Ureter (tissue), 1 donor: ENCODE measurements around the gene TXNDC2. TPM values are rescaled to one million over a fixed set of nuclear protein-coding genes. Genes with fewer than 3 reads are reported as not detected.

Source experiments
- DNase-seq: peaks from one replicate; pipeline ENCODE4 v3.0.0-alpha.2; 2020; ENCODE audit warnings: low spot score
- total RNA-seq: library from RNA; stranded (reverse); gene quantifications from one replicate; pipeline ENCODE4 v1.2.4, GENCODE V29; 2023
- donor health status: DM: yes; HTN: yes; CAD: no.

TXNDC2 gene
- total RNA-seq, 1 donor from 2014 or later = 0.21 TPM

GRCh38 chr18:9913151-9913525 lies 27.4 kb downstream of the TXNDC2 start:
- DNase-seq = no peak

GRCh38 chr18:9913526-9914333 lies 28.0 kb downstream of the TXNDC2 start, which contains the start of gene VAPA:
TSS of gene VAPA (plus strand) at chr18:9914016. CDS start at chr18:9914257, 241 bp downstream.
- peak; percentile 94 for DNase-seq

DNA sequence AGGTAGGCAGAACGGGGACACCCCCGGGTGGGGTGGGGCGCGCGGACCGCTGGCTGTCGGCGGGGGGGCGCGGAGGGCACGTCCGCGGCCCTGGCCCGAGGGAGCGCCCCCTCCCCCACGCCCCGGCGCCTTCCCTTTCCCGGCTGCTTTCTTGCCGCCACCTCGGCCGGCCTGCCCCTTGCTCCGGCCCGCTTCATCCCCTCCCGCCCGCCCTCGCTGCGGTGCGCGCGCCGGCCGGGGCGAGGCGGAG lies 28.5 kb downstream of the TXNDC2 start:
- DNase-seq = no peak

GRCh38 chr18:9914584-9915290 lies 29.0 kb downstream of the TXNDC2 start:
- DNase-seq = peak; percentile 70

DNA sequence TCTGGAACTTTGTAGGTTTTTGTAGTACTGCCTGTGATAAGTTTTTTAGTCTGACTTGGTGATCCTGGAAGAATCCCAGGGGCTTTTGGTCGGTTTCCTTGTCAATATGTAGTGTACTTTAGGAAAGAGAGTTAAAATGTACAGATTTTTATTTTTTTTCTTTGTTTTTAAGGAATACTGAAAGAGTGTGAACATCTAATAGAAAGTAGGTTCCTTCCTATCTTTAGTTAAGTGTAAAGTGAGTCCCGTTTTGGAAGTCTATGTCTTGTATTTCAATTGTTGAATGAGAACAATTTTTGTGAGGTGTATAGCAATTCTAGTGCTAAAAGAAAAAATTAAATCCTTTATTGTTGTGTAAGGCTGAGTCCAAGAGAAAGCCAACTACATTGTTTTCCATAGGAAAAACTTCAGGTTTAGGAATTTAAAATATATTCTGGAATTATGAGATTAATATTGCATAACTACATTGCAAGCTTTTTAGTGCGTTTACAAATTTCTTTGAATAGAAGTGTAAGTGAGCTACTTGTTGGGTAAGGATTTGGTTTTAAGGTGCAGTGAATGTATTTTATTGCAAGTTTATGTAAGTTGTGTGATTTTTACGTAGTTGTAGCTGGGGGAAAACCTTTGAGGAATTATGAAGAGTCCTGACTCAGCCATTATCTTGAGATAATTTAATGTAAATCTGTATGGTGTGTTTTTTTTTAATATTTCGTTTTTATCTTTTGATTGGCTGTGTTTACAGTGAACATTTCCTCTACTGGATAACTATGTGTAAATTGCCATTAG lies 29.7 kb downstream of the TXNDC2 start:
- no peak for DNase-seq

GRCh38 chr18:9916077-9916639 lies 30.4 kb downstream of the TXNDC2 start:
- no peak for DNase-seq

DNA sequence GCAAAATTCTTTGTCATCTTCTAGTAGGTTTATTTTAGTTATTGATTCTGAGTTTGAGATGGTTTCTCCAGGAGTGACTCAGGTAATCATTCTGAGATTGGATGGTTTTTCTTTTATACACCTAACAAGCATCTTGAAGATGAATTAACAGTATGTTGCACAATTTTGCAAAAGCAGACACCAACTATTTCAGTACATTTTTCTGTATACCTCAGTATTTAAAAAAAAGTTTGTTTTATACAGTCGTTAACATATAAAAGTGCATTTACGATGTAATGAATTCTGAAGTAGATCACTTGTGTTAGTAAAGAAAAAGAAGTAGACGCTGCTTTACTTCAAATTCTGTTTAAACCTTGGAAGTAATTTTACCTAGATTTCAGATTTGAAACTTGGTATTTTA lies 31.0 kb downstream of the TXNDC2 start:
- DNase-seq = no peak

- DNase-seq = no peak
These were observed 32.4 kb downstream of the TXNDC2 start for GRCh38 chr18:9918016-9918680.

- DNase-seq = no peak
These were observed 33.9 kb downstream of the TXNDC2 start for GRCh38 chr18:9919564-9920232.

- DNase-seq = no peak
These were observed 37.0 kb downstream of the TXNDC2 start for GRCh38 chr18:9922592-9923311.

GRCh38 chr18:9924371-9924943 lies 38.7 kb downstream of the TXNDC2 start:
- no peak for DNase-seq

GRCh38 chr18:9925369-9925768 lies 39.6 kb downstream of the TXNDC2 start:
- DNase-seq = no peak

GRCh38 chr18:9925795-9926194 lies 40.0 kb downstream of the TXNDC2 start:
- DNase-seq = no peak

DNA sequence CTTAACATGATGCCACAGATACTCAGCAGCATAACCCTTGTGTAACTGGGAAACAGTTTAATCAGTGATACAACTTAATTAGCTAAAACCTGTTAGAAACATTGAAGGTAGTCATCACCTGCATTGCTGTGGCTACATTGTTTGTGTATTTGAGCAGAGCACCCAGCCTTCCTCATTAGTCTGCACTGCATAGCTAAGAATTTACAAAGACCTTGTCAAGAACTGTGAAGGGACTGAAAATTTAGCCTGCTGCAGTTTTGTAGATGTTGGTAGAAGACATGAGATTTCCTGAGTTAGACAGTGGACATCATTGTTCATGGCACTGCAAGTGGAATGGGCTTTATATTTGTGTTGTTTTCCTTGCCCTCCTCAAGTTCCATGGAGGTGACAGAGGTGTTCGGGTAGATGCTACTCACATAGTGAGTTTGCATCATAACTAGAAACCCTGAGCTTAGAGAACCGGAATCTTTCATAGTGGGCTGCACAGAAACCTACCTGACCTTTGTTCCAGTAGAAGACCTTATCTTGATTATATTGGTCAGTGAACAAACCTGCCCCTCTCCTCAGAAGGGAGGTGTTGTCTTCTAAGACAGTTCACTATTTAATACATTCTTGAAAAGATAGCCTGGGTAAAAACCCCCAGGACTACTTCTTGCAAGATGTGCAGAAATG lies 40.6 kb downstream of the TXNDC2 start:
- no peak for DNase-seq

GRCh38 chr18:9926977-9927376 lies 41.2 kb downstream of the TXNDC2 start:
- DNase-seq = no peak

DNA sequence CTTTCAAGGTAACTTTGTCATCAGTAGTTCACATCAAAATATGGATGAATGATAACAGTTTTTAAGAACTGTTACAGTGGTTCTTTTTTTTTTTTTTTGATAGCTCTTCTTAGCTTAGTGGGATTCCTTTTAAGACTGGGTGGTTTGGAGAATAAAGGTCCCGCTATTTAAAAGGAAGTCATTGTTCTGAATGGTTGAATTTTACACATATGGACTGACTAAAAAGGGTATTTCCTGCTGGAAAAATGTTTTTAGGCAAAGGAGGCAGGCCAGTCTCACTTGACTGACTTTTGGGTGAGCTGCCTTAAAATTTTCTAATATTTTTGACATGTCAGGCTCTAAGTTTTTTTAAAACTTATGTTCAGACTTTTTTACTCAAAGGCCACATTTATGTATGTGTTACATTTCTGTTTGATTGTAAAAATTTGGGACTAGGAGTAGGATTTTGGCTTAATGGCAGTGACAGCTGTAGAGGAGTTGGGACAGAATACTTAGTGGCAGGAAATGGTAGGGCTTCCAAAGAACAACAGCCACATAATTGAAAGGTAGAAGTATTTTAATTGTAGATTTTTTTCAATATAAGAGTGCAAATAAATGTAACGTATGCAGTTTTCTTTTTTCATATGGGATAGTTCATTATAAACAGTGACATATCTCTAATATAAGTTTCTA lies 41.8 kb downstream of the TXNDC2 start:
- DNase-seq = no peak

- DNase-seq = no peak
These were observed 43.0 kb downstream of the TXNDC2 start for GRCh38 chr18:9928646-9929259.

DNA sequence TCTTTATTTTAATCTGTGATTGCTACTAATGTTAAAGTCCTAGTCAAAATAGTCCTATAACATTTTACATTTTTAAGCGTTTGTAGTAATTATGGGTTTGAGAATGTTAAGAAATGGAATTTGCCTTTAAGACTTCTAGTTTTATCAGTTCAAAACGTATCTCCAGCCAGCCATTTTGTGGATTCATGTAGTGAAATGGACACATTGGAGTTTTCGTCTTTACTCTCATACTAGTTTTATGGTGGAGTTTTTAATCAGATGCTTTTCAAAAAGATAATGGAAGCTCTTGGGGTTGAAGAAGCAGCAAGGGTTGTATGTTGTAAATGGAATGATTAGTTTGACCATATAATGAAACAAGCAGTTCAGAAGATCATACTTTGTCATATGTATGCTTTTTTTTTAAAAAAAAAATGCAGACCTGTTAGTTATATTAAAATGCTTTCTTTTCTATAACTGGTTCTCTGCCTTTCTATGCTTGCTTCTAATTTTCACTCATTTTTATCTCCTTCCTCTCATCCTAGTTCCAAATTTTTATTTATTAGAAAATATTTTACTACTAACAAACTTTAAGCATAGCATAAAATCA lies 44.6 kb downstream of the TXNDC2 start:
- DNase-seq = no peak
